SK-N-SH (cell line): ENCODE measurements around the gene DNHD1.

Experiments used
- EP300 ChIP-seq, 2 experiments: IDR thresholded peaks; 2 replicates each; pipeline versions ENCODE4 v1.4.0 to v1.6.1; 2012; ENCODE audit warnings: borderline replicate concordance in 1 of 2, low read depth in 1 of 2, low read length in 1 of 2
- JUND ChIP-seq: IDR thresholded peaks from 2 replicates; pipeline ENCODE4 v1.4.0; 2012
- MEF2A ChIP-seq: IDR thresholded peaks from 2 replicates; pipeline ENCODE4 v1.4.0; 2012; ENCODE audit warnings: low read depth, borderline replicate concordance
- RAD21 ChIP-seq: IDR thresholded peaks from 2 replicates; pipeline ENCODE4 v1.6.1; 2012; ENCODE audit warnings: mild to moderate bottlenecking, low read length
- SIN3A ChIP-seq: IDR thresholded peaks from 2 replicates; pipeline ENCODE4 v1.6.1; 2012; ENCODE audit warnings: low read depth, mild to moderate bottlenecking, low read length, moderate library complexity, borderline replicate concordance
- TAF1 ChIP-seq: IDR thresholded peaks from 2 replicates; pipeline ENCODE4 v1.6.1; 2012; ENCODE audit warnings: low read depth, mild to moderate bottlenecking, low read length, moderate library complexity, borderline replicate concordance
- TCF12 ChIP-seq: IDR thresholded peaks from 2 replicates; pipeline ENCODE4 v1.4.0; 2012
- TF ChIP-seq, protein P1 (sequence below): fragments of 200-600 bp; sonication (generic); IDR thresholded peaks from 2 replicates; pipeline ENCODE4 v1.6.1; 2017; ENCODE audit warnings: antibody characterized with exemption, mild to moderate bottlenecking, moderate library complexity
- TF ChIP-seq, protein P2 (sequence below): IDR thresholded peaks from 2 replicates; pipeline ENCODE4 v1.4.0; 2012; ENCODE audit warnings: low read depth, borderline replicate concordance

DNA sequence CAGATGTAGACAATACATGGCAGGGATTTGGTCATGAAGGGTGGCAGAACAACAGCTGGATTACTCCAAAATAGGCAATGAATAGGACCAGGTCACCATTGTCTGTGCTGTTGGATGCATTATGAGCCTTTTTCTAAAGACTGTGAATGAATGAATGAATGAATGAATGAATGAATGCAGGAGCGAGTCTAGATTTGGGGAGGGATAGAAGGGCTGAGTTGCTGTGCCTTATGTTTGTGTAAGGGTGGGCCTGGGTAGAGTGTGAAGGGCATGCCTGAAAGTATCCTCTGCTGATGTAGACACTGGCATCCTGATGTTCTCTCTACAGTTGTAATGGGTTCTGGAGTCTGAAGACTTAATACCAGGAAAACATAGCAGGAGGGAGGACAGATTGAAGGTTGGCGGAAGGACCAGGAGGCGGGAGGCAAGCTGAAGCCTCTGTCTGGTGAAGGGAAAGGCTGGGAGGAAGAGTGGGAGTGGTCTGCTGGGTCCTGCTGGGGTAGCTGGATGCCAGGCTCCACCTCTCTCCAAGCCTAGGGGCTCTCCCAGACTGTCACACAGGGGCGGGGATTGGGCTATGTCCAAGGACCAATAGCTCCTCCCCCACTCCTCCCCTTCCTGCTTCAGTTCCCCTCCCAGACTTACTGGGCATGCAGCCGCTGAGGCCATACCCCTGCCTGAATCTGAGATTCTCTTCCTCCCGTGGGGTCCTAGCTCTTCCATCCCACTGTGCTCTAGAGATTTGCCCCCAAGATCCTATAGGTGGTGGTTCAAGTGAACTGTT is 28.2 kb upstream of the DNHD1 start:
- TF ChIP-seq, protein P1, sequence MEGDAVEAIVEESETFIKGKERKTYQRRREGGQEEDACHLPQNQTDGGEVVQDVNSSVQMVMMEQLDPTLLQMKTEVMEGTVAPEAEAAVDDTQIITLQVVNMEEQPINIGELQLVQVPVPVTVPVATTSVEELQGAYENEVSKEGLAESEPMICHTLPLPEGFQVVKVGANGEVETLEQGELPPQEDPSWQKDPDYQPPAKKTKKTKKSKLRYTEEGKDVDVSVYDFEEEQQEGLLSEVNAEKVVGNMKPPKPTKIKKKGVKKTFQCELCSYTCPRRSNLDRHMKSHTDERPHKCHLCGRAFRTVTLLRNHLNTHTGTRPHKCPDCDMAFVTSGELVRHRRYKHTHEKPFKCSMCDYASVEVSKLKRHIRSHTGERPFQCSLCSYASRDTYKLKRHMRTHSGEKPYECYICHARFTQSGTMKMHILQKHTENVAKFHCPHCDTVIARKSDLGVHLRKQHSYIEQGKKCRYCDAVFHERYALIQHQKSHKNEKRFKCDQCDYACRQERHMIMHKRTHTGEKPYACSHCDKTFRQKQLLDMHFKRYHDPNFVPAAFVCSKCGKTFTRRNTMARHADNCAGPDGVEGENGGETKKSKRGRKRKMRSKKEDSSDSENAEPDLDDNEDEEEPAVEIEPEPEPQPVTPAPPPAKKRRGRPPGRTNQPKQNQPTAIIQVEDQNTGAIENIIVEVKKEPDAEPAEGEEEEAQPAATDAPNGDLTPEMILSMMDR = no peak
- TF ChIP-seq RAD21 (no peak), JUND (no peak), EP300 (IDR thresholded peaks at IDR 0.05; ENCODE audit: borderline replicate concordance in 1 of 2, low read depth in 1 of 2, low read length in 1 of 2) (no peak), SIN3A (no peak), MEF2A (no peak), TAF1 (peak; percentile 38; the same call in 1 of the 2 replicates), TCF12 (no peak)
- TF ChIP-seq, protein P2, sequence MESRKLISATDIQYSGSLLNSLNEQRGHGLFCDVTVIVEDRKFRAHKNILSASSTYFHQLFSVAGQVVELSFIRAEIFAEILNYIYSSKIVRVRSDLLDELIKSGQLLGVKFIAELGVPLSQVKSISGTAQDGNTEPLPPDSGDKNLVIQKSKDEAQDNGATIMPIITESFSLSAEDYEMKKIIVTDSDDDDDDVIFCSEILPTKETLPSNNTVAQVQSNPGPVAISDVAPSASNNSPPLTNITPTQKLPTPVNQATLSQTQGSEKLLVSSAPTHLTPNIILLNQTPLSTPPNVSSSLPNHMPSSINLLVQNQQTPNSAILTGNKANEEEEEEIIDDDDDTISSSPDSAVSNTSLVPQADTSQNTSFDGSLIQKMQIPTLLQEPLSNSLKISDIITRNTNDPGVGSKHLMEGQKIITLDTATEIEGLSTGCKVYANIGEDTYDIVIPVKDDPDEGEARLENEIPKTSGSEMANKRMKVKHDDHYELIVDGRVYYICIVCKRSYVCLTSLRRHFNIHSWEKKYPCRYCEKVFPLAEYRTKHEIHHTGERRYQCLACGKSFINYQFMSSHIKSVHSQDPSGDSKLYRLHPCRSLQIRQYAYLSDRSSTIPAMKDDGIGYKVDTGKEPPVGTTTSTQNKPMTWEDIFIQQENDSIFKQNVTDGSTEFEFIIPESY = no peak
